ENCODE results near the gene PTPRQ. TPM values are rescaled to one million over a fixed set of nuclear protein-coding genes. Genes with fewer than 3 reads are reported as not detected.

PTPRQ gene
- total and polyA plus RNA-seq, 2 of the 8 experiments (the other 6 are each of a cell fraction or from before 2014, with no cell fraction given) = not detected

GRCh38 chr12:80677994-80678393, 234.0 kb downstream of the PTPRQ start:
- no peak overlapping the region for H4K8ac ChIP-seq (ENCODE audit: extremely low read depth, insufficient read depth, low read length)
- H3K9me3 ChIP-seq (ENCODE audit: insufficient read depth in 2 of 2, low read depth in 1 of 2, low read length in 1 of 2) = no peaks in the 10 kb centered on the region
- H3K27me3 ChIP-seq (replicated peaks in 1 of 4; ENCODE audit: control insufficient read depth in 3 of 4, extremely low read depth in 1 of 4, insufficient read depth in 3 of 4, low read length in 3 of 4) = no peaks in the 10 kb centered on the region
- H3K4me1 ChIP-seq (replicated peaks in 1 of 4; ENCODE audit: control insufficient read depth in 3 of 4, insufficient read depth in 4 of 4, low read length in 3 of 4) = 0 out of 7 replicates have a peak, but pooled peaks cover 0 to 2% (median 0%) of the 10 kb centered on the region in 4 experiments
- no peaks in the 10 kb centered on the region for H3K23me2 ChIP-seq (ENCODE audit: low read depth, low read length)
- H3K18ac ChIP-seq (ENCODE audit: extremely low read depth, low read length) = no peak overlapping the region
- H2AFZ ChIP-seq (ENCODE audit: low read length) = no peak overlapping the region
- no peak overlapping the region for H4K91ac ChIP-seq (replicated peaks; ENCODE audit: insufficient read length, low read length)
- FAIRE-seq = no peak
- H3K79me1 ChIP-seq (ENCODE audit: low read depth, low read length) = no peaks in the 10 kb centered on the region
- no peak overlapping the region for H2BK120ac ChIP-seq (replicated peaks; ENCODE audit: low read depth, low read length)
- DNase-seq (ENCODE audit: low read depth in 1 of 2, low spot score in 2 of 2) = no peak
- no peak overlapping the region for H2BK12ac ChIP-seq (ENCODE audit: low read depth, low read length)
- H4K5ac ChIP-seq (ENCODE audit: insufficient read length, low read depth, low read length) = no peak overlapping the region
- H3K36me3 ChIP-seq (ENCODE audit: control insufficient read depth in 2 of 4, insufficient read depth in 4 of 4, low read length in 3 of 4) = no peaks in the 10 kb centered on the region
- ChIA-PET CTCF (ENCODE audit: partially characterized antibody) (no interaction called here), POLR2A (ENCODE audit: partially characterized antibody) (no interaction called here)
- no peak overlapping the region for H3K4ac ChIP-seq (replicated peaks; ENCODE audit: insufficient read length, low read depth, low read length)
- H3K9ac ChIP-seq (replicated peaks in 1 of 4; ENCODE audit: extremely low read depth in 1 of 4, low read depth in 3 of 4, low read length in 3 of 4) = no peak overlapping the region
- H3K14ac ChIP-seq (ENCODE audit: insufficient read length) = no peak overlapping the region
- no peak overlapping the region for H3K23ac ChIP-seq (ENCODE audit: insufficient read length)
- no peak overlapping the region for H2AK5ac ChIP-seq (ENCODE audit: low read depth, low read length)
- no peak overlapping the region for H3K27ac ChIP-seq (ENCODE audit: low read depth, low read length)
- H2BK15ac ChIP-seq (ENCODE audit: low read length) = no peak overlapping the region
- no peaks in the 10 kb centered on the region for H4K20me1 ChIP-seq (replicated peaks in 1 of 2; ENCODE audit: control insufficient read depth in 1 of 2, insufficient read depth in 2 of 2, low read length in 2 of 2)
- no peak overlapping the region for H3K4me3 ChIP-seq (ENCODE audit: extremely low read depth in 1 of 4, insufficient read depth in 2 of 4, low read depth in 3 of 4, low read length in 4 of 4)
- TF ChIP-seq MAFK (IDR thresholded peaks at IDR 0.05; ENCODE audit: low read depth, low read length) (no peak), NANOG (IDR thresholded peaks at IDR 0.05; ENCODE audit: insufficient read depth, low read depth, low read length, poor library complexity, severe bottlenecking) (no peak), CHD2 (IDR thresholded peaks at IDR 0.05; ENCODE audit: low read length) (no peak), RBBP5 (IDR thresholded peaks at IDR 0.05; ENCODE audit: borderline replicate concordance, low read depth, low read length) (no peak), BCL11A (IDR thresholded peaks at IDR 0.05; ENCODE audit: low read depth in 2 of 2, low read length in 2 of 2) (no peak), CTBP2 (IDR thresholded peaks at IDR 0.05; ENCODE audit: borderline replicate concordance, insufficient read depth, insufficient read length, low read length) (no peak), CBX8 (IDR thresholded peaks at IDR 0.05; ENCODE audit: borderline replicate concordance, low read depth, low read length) (no peak), SUZ12 (IDR thresholded peaks at IDR 0.05; ENCODE audit: low read length) (no peak), JUN (IDR thresholded peaks at IDR 0.05; ENCODE audit: low read depth, low read length) (no peak), RFX5 (IDR thresholded peaks at IDR 0.05; ENCODE audit: borderline replicate concordance, low read depth, low read length) (no peak), YY1 (IDR thresholded peaks at IDR 0.05; ENCODE audit: low read depth, low read length) (no peak), HDAC2 (IDR thresholded peaks at IDR 0.05; ENCODE audit: borderline replicate concordance in 1 of 2, low read depth in 2 of 2, low read length in 2 of 2) (no peak), FOSL1 (IDR thresholded peaks at IDR 0.05; ENCODE audit: insufficient read depth, low read depth, low read length) (no peak), ATF3 (IDR thresholded peaks at IDR 0.05; ENCODE audit: insufficient read depth, low read depth, low read length) (no peak)
- no peak overlapping the region for H2BK5ac ChIP-seq (ENCODE audit: low read depth, low read length)
- H2BK20ac ChIP-seq (ENCODE audit: low read length) = no peak overlapping the region
- no peak overlapping the region for H3K4me2 ChIP-seq (ENCODE audit: insufficient read depth in 1 of 2, low read depth in 2 of 2, low read length in 2 of 2)
- no peak overlapping the region for H3K56ac ChIP-seq (replicated peaks; ENCODE audit: insufficient read length, low read depth, low read length)
- no peaks in the 10 kb centered on the region for H3K79me2 ChIP-seq (ENCODE audit: control insufficient read depth in 1 of 2, insufficient read depth in 2 of 2, low read length in 2 of 2)
- WGBS, 2 experiments (ENCODE audit: extremely low coverage in 1 of 2, insufficient coverage in 1 of 2, insufficient read length in 1 of 2, insufficient replicate concordance in 2 of 2, low coverage in 1 of 2, low lambda C conversion rate in 2 of 2, missing lambda C conversion rate in 1 of 2) = 87% methylated on average over 1 of the region's 1 CpG; no CpG with 5 or more reads in 1 of the 2 experiments

All from H1 (cell line).